ENCODE data around the gene C16orf90. TPM values are rescaled to one million over a fixed set of nuclear protein-coding genes. Genes with fewer than 3 reads are reported as not detected.

The C16orf90 gene
- total and polyA plus RNA-seq, 7 donors, result not detected

- Histone ChIP-seq H3K27ac (no peak overlapping the region), H3K36me3 (ENCODE audit: insufficient read depth in 1 of 2, low read depth in 1 of 2) (no peaks in the 10 kb centered on the region), H3K4me1 (peaks cover 37% of the 10 kb centered on the region), H3K9me3 (no peaks in the 10 kb centered on the region), H3K27me3 (ENCODE audit: insufficient read depth in 3 of 3, low read length in 2 of 3) (no peaks in the 10 kb centered on the region), H3K4me3 (no peak overlapping the region)
- intact Hi-C loops (cut with DNase I), result no loop called here
- no peak for ATAC-seq
- TF ChIP-seq, protein P1, sequence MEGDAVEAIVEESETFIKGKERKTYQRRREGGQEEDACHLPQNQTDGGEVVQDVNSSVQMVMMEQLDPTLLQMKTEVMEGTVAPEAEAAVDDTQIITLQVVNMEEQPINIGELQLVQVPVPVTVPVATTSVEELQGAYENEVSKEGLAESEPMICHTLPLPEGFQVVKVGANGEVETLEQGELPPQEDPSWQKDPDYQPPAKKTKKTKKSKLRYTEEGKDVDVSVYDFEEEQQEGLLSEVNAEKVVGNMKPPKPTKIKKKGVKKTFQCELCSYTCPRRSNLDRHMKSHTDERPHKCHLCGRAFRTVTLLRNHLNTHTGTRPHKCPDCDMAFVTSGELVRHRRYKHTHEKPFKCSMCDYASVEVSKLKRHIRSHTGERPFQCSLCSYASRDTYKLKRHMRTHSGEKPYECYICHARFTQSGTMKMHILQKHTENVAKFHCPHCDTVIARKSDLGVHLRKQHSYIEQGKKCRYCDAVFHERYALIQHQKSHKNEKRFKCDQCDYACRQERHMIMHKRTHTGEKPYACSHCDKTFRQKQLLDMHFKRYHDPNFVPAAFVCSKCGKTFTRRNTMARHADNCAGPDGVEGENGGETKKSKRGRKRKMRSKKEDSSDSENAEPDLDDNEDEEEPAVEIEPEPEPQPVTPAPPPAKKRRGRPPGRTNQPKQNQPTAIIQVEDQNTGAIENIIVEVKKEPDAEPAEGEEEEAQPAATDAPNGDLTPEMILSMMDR (IDR thresholded peaks at IDR 0.05), result no peak
- 80 to 89% (median 81%) methylated on average over 10 of the region's 10 CpGs for WGBS, 3 donors
- no peak for DNase-seq
Measured at GRCh38 chr16:3472878-3473595, 22.3 kb downstream of the C16orf90 start.

GRCh38 chr16:3471518-3472176 lies 23.6 kb downstream of the C16orf90 start:
- TF ChIP-seq, protein P1 (IDR thresholded peaks at IDR 0.05), result no peak
- Histone ChIP-seq H3K27me3 (ENCODE audit: insufficient read depth in 3 of 3, low read length in 2 of 3) (no peaks in the 10 kb centered on the region), H3K4me1 (peaks cover 50% of the 10 kb centered on the region), H3K9me3 (no peaks in the 10 kb centered on the region), H3K4me3 (no peak overlapping the region), H3K27ac (no peak overlapping the region), H3K36me3 (ENCODE audit: insufficient read depth in 1 of 2, low read depth in 1 of 2) (no peaks in the 10 kb centered on the region)
- no peak for ATAC-seq
- WGBS, 3 donors, result 76 to 88% (median 87%) methylated on average over 20 of the region's 20 CpGs
- DNase-seq, result peak in 1 of 2 donors; percentile 38
- intact Hi-C loops (cut with DNase I), result no loop called here

DNA sequence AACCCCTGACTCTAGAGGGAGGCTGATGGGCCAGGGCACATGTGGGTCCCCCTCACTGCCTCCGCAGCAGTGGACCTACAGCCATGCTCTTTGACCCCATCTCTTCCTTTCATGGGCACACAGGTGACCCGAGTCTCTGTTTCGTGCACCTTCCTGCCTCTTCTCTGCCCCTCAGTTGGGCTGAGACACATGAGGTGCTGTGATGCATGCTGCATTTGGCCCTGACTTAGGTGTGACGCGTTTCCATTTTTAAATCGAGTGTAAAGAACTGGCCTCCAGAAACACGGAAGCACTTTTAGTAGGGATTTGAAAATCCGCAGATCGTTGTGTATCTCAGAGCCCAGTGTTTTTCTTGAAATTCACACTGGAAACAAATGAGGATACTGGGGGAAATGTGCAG lies 24.6 kb downstream of the C16orf90 start:
- intact Hi-C loops (cut with DNase I), result no loop called here
- peaks cover 47% of the 10 kb centered on the region for H3K4me1 ChIP-seq

DNA sequence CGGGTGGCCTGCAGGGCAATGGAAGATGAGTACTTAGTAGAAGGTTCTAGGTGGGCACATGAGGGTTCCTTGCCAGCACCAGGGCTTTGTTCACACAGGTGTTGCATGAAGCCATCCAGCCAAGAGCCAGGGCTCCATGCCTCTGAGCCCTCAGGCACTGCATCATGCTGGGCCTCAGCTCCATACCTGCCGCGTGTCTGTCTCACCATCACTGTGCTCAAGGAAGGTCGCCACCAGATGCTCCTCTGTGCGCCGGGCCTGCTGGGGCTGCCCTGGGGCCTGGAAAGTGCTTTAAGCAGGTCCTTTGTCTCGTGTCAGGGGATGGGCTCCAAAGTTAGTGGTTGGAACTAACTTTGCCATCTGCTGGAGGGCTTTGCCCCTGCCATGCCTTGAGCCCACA lies 25.6 kb downstream of the C16orf90 start:
- DNase-seq (peak in 1 of 2 donors; percentile 32), ATAC-seq (no peak)
- H3K36me3 ChIP-seq (ENCODE audit: insufficient read depth in 1 of 2, low read depth in 1 of 2), result peaks cover 0 to 6% of the 10 kb centered on the region in 2 donors
- WGBS, 3 donors, result 86 to 90% (median 88%) methylated on average over 7 of the region's 7 CpGs
- H3K27me3 ChIP-seq (ENCODE audit: insufficient read depth in 3 of 3, low read length in 2 of 3), result no peaks in the 10 kb centered on the region
- TF ChIP-seq, protein P1 (IDR thresholded peaks at IDR 0.05), result no peak
- no peak overlapping the region for H3K4me3 ChIP-seq
- H3K27ac ChIP-seq, result no peak overlapping the region
- intact Hi-C loops (cut with DNase I), result no loop called here
- peaks cover 47% of the 10 kb centered on the region for H3K4me1 ChIP-seq
- no peaks in the 10 kb centered on the region for H3K9me3 ChIP-seq

More for the DNA sequence above, 24.6 kb downstream of the C16orf90 start:
- 74 to 81% (median 81%) methylated on average over 9 of the region's 9 CpGs for WGBS, 3 donors
- DNase-seq (peak in 1 of 2 donors; percentile 17), ATAC-seq (peak in 2 of 4 donors; percentile 33 to 65)
- TF ChIP-seq, protein P1 (IDR thresholded peaks at IDR 0.05), result no peak
- Histone ChIP-seq H3K9me3 (no peaks in the 10 kb centered on the region), H3K36me3 (ENCODE audit: insufficient read depth in 1 of 2, low read depth in 1 of 2) (peaks cover 0 to 6% of the 10 kb centered on the region in 2 donors), H3K27me3 (ENCODE audit: insufficient read depth in 3 of 3, low read length in 2 of 3) (no peaks in the 10 kb centered on the region), H3K4me3 (no peak overlapping the region), H3K27ac (no peak overlapping the region)

Measured in psoas muscle (tissue), 8 donors.